DOHH2 (cell line): ENCODE results near the gene CBS.

Experiments
- H3F3A ChIP-seq: fragments of 200-600 bp; sonication (generic), shearing (Covaris generic); 2 replicates; pipeline ENCODE4 v1.6.0; 2016; ENCODE audit warnings: antibody characterized with exemption, mild to moderate bottlenecking; ENCODE audit not compliant: control insufficient read depth, insufficient read depth
- H3K27ac ChIP-seq: fragments of 200-600 bp; sonication (generic); 2 replicates; pipeline ENCODE4 v1.5.1; 2014; ENCODE audit warnings: low read depth, mild to moderate bottlenecking, low read length, moderate library complexity
- H3K27me3 ChIP-seq: fragments of 200-600 bp; sonication (generic); 2 replicates; pipeline ENCODE4 v1.6.1; 2014; ENCODE audit warnings: mild to moderate bottlenecking, low read length, mixed read lengths; ENCODE audit not compliant: control insufficient read depth
- H3K36me3 ChIP-seq: fragments of 200-600 bp; sonication (generic); 2 replicates; pipeline ENCODE4 v1.6.1; 2014; ENCODE audit warnings: mild to moderate bottlenecking, low read length, moderate library complexity, mixed read lengths; ENCODE audit not compliant: control insufficient read depth
- H3K4me1 ChIP-seq: fragments of 200-600 bp; sonication (generic); 2 replicates; pipeline ENCODE4 v1.6.1; 2014; ENCODE audit warnings: mild to moderate bottlenecking, low read length, mixed read lengths; ENCODE audit not compliant: control insufficient read depth
- H3K4me2 ChIP-seq: fragments of 200-600 bp; sonication (generic); 2 replicates; pipeline ENCODE4 v1.6.0; 2014; ENCODE audit warnings: mild to moderate bottlenecking, low read length, moderate library complexity
- H3K4me3 ChIP-seq: fragments of 200-600 bp; sonication (generic); 2 replicates; pipeline ENCODE4 v1.5.1; 2014; ENCODE audit warnings: mild to moderate bottlenecking, low read length, mixed read lengths
- H3K79me2 ChIP-seq: fragments of 200-600 bp; sonication (generic); 2 replicates; pipeline ENCODE4 v1.6.1; 2014; ENCODE audit warnings: mild to moderate bottlenecking, low read length, mixed read lengths; ENCODE audit not compliant: control insufficient read depth
- H3K9me2 ChIP-seq: fragments of 200-600 bp; sonication (generic); replicated peaks from 2 replicates; pipeline ENCODE4 v1.6.1; 2014; ENCODE audit warnings: mild to moderate bottlenecking, low read length, mixed read lengths; ENCODE audit not compliant: control insufficient read depth
- H3K9me3 ChIP-seq: fragments of 200-600 bp; sonication (generic); 2 replicates; pipeline ENCODE4 v1.6.1; 2014; ENCODE audit warnings: antibody characterized with exemption, low read length, mixed read lengths; ENCODE audit not compliant: control insufficient read depth, insufficient read depth
- H4K20me1 ChIP-seq: fragments of 200-600 bp; sonication (generic); 2 replicates; pipeline ENCODE4 v1.6.0; 2014; ENCODE audit warnings: low read depth, mild to moderate bottlenecking, antibody characterized with exemption, low read length, moderate library complexity; ENCODE audit not compliant: control insufficient read depth, insufficient read depth
- EZH2phosphoT487 ChIP-seq: fragments of 200-600 bp; sonication (generic); IDR thresholded peaks from 2 replicates; pipeline ENCODE4 v1.6.1; 2017; ENCODE audit warnings: borderline replicate concordance, mild to moderate bottlenecking, antibody characterized with exemption, low read length, moderate library complexity, mixed read lengths
- TF ChIP-seq, protein P1 (sequence below): fragments of 200-600 bp; sonication (generic); IDR thresholded peaks from one replicate; pipeline ENCODE4 v1.5.1; 2014; ENCODE audit warnings: antibody characterized with exemption, mild to moderate bottlenecking, low read depth, low read length; ENCODE audit not compliant: poor library complexity, severe bottlenecking

CBS gene

DNA sequence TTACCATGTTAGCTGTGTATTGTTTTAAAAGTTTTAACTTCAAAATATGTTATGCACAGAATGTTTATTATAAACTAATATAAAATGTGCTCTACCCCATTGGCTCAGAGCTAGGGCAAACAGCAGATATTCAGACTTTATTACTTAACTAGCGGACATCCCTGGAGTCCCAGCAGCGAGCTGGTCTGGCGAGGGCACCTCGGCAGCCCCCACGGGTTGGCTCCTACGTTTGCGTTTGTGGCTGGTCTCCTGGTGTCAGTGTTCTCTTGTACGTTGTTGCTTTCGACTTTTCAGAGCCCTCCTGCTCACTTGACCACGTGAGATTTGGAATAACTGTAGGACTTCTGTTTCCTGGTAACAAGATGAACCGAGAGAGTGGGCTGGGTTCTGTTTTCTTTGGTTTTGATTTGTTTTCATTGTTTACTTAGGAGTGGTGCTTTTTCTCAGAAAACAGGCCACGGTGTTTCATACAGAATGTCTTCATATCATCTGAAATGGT, 44.5 kb downstream of the CBS start:
- H3K4me2 ChIP-seq, result no peak overlapping the region
- H3K4me1 ChIP-seq, result no peaks in the 10 kb centered on the region
- H3K4me3 ChIP-seq, result no peak overlapping the region
- H3F3A ChIP-seq, result no peaks in the 10 kb centered on the region
- H3K9me2 ChIP-seq, result no peaks in the 10 kb centered on the region
- no peaks in the 10 kb centered on the region for H4K20me1 ChIP-seq
- no peaks in the 10 kb centered on the region for H3K79me2 ChIP-seq
- TF ChIP-seq, protein P1, sequence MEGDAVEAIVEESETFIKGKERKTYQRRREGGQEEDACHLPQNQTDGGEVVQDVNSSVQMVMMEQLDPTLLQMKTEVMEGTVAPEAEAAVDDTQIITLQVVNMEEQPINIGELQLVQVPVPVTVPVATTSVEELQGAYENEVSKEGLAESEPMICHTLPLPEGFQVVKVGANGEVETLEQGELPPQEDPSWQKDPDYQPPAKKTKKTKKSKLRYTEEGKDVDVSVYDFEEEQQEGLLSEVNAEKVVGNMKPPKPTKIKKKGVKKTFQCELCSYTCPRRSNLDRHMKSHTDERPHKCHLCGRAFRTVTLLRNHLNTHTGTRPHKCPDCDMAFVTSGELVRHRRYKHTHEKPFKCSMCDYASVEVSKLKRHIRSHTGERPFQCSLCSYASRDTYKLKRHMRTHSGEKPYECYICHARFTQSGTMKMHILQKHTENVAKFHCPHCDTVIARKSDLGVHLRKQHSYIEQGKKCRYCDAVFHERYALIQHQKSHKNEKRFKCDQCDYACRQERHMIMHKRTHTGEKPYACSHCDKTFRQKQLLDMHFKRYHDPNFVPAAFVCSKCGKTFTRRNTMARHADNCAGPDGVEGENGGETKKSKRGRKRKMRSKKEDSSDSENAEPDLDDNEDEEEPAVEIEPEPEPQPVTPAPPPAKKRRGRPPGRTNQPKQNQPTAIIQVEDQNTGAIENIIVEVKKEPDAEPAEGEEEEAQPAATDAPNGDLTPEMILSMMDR, result no peak
- TF ChIP-seq EZH2phosphoT487, result no peak
- H3K9me3 ChIP-seq, result no peaks in the 10 kb centered on the region
- no peak overlapping the region for H3K27ac ChIP-seq
- H3K36me3 ChIP-seq, result peaks cover 13% of the 10 kb centered on the region
- H3K27me3 ChIP-seq, result no peaks in the 10 kb centered on the region

DNA sequence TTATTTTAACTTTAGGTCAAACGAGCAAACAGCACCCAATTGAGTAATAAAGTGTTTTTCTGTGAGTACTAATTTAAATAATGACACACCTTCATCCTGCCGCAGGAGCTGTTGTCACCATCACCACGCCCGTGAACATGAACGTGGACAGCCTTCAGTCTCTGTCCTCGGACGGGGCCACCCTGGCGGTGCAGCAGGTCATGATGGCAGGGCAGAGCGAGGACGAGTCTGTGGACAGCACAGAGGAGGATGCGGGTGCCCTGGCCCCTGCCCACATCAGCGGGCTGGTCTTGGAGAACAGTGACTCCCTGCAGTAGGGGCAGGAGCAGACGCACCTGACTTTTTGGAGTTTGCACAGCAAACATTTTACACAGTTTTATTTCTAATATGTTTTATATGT, 45.9 kb downstream of the CBS start:
- no peak overlapping the region for H3K4me2 ChIP-seq

DNA sequence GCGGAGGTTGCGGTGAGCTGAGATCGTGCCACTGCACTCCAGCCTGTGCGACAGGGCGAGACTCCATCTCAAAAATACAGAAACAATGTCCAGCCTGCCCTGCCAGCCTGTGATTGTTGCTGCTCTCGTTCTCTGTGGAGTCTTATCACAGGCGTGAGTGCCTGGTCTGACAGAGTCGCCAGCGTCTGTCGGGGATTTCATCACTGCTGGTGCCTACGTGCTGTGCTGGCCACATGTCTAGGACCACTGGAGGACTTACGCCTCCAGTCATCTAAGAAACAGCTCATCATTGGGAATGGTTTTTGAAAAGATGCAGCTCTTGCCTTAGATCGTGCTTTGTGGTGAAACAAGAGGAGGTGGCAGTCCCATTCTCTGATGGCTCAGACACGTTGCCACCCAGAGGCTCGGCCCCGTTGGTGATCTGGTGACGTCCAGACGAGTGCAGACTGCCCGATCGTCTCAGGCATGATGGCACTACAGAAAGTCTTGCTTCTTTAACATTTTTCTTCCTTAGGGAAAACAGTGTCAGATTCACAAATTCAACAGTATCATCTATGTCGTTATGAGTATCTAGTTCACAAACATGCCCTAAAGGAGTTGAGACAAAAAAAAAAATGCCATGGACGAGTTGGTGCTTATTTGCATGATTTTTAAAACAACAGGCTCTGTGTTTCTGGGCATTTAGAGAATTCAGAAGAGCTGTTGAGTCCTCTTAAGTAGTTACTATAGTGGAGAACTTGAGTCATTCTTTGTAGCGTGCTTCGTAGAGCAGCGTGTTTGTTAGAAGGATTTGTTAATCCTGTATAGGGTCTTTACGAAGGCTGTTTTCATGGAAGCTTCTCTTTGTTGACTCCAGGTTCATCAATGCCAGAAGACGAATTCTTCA, 47.5 kb downstream of the CBS start:
- Histone ChIP-seq H3F3A (no peaks in the 10 kb centered on the region), H3K79me2 (no peaks in the 10 kb centered on the region), H3K9me3 (no peaks in the 10 kb centered on the region), H3K36me3 (peaks cover 23% of the 10 kb centered on the region), H3K27ac (no peak overlapping the region), H3K4me3 (no peak overlapping the region), H3K27me3 (no peaks in the 10 kb centered on the region), H4K20me1 (no peaks in the 10 kb centered on the region), H3K9me2 (no peaks in the 10 kb centered on the region), H3K4me1 (no peaks in the 10 kb centered on the region), H3K4me2 (no peak overlapping the region)
- TF ChIP-seq, protein P1, result no peak
- TF ChIP-seq EZH2phosphoT487, result no peak

More for the DNA sequence above, 45.9 kb downstream of the CBS start:
- Histone ChIP-seq H3K36me3 (peaks cover 19% of the 10 kb centered on the region), H3K4me3 (no peak overlapping the region), H3K79me2 (no peaks in the 10 kb centered on the region), H3K9me3 (no peaks in the 10 kb centered on the region), H3F3A (no peaks in the 10 kb centered on the region), H3K27me3 (no peaks in the 10 kb centered on the region), H3K4me1 (no peaks in the 10 kb centered on the region), H3K9me2 (no peaks in the 10 kb centered on the region), H4K20me1 (no peaks in the 10 kb centered on the region), H3K27ac (no peak overlapping the region)
- TF ChIP-seq, protein P1, result no peak
- TF ChIP-seq EZH2phosphoT487, result no peak
